GM21723 (cell line): ENCODE measurements around the gene HMGXB4.
A peak's percentile ranks its signal among the peaks of the same experiment; 100 is the strongest.

Experiments used
- ATAC-seq: cut with Tn5 transposase; IDR thresholded peaks from one replicate; pipeline ENCODE4 v1.9.1; 2021; ENCODE audit warnings: mild to moderate bottlenecking, moderate library complexity; ENCODE audit not compliant: unreplicated experiment

Gene HMGXB4

DNA sequence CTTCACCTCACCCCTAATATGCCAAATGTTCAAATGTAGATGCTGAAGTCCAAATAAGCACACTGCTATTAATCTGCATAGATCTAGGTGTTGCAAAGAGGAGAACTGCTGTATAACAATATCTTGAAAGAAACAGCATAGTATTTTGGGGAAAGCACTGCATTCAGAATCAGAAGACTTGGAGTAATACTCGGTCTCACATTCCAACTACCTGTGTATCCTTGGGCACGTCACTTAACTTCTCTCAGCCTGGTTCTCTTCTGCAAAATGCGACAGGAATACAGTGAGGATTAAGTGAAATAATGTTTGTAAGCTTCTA lies 332 bp upstream of the HMGXB4 start:
- ATAC-seq, result peak; percentile 32

- ATAC-seq, result peak; percentile 6
These were observed 1.1 kb downstream of the HMGXB4 start for GRCh38 chr22:35258191-35258988.

DNA sequence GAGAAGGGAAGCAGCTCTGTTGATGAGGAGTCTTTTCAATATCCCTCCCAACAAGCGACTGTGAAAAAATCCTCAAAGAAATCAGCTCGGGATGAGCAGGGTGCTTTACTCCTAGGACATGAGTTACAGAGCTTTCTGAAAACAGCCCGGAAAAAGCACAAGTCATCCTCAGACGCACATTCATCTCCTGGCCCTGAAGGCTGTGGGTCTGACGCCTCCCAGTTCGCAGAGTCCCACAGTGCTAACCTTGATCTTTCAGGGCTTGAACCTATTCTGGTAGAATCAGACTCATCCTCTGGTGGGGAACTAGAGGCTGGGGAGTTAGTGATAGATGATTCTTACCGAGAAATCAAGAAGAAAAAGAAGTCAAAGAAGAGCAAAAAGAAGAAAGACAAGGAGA lies 7.7 kb downstream of the HMGXB4 start:
- no peak for ATAC-seq

- ATAC-seq, result no peak
These were observed 9.0 kb downstream of the HMGXB4 start for GRCh38 chr22:35266277-35266676.

- ATAC-seq, result no peak
These were observed 12.3 kb downstream of the HMGXB4 start for GRCh38 chr22:35269630-35270029.

- ATAC-seq, result no peak
These were observed 17.0 kb downstream of the HMGXB4 start for GRCh38 chr22:35274154-35274871.

DNA sequence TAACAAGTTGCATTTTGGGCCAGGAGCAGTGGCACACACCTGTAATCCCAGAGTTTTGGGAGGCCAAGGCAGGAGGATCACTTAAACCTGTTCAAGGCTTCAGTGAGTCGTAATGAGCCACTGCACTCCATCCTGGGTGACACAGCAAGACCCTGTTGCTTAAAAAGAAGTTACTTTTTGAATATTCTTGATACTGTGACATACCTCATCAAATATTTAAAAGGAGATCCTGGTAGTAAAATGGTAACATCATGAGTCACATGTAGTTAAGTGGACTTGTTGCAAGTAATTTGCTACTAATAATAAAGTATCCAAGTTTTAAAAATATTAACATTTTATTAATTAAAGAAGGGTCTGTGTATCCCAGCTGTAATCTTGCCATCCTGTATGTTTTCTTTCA lies 18.3 kb downstream of the HMGXB4 start:
- ATAC-seq, result no peak

- no peak for ATAC-seq
These were observed 18.7 kb downstream of the HMGXB4 start for GRCh38 chr22:35276019-35276418.

DNA sequence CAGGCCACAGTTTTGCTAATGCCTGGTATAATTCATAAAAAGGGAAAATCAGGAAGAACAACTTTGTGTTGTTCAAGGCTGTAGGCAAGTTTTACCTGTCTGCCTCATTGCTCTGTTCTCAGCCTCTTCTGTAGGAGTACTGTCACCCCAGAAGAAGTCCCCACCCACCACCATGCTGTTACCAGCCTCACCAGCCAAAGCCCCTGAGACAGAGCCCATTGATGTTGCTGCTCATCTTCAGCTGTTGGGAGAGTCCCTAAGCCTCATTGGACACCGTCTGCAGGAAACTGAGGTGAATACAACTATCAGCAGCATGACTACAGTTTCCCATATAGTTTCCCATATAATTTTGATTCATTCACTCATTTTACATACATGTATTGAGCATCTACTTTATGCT lies 30.8 kb downstream of the HMGXB4 start:
- no peak for ATAC-seq

DNA sequence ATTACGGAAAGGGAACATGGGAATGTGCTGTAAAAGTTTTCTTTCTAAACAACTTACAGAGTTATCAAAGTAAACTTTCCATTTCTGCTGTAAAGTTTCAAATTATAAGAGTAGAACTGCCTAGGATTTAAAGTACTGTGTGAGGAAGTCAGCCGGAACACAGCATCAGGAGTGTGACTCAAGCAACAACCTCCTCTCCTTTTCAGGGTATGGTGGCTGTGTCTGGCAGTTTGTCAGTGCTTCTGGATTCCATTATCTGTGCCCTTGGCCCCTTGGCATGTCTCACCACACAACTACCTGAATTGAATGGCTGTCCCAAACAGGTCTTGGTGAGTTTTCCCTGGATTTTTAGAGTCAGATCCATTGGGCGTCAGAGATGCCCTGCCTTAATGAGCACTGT lies 35.5 kb downstream of the HMGXB4 start:
- no peak for ATAC-seq

DNA sequence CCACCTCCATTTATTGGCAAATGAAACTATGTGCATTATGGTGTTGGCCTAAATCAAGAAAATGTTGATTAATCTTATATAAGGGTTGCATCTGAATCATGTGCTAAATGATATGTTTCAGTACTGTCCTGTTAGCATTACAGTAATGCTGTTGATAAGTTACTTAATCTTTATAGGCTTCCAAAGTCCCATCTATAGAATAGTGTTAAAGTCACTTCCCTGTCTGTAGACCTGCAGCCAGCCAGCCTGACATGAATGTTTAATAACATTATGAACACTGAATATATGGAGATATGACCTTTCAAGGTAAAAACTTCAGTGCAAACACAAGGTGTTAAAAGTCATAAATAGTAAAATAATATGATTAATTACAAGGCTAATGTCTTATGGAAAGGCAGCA lies 38.8 kb downstream of the HMGXB4 start:
- no peak for ATAC-seq

DNA sequence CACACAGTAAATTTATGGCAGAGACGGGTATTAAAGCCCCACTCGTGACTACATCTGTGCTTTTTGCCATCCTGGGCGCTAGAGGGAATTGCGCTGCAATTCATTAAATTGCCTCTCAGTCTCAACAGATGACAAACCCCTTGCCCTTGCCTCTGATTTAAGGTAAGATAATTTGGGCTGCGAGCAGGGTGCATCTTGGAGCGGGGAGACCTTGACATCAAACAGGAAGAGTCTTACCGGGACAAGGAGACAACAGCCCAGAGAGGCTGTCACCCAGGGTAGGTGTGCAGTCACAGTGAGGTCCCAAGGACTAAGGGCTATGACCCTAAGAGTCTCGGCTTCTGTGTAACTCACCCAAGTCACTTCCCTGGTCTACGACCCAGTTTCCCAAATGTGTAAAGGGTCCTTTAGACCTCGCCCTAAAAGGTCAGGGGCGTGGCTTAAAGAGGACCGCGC lies 42.0 kb downstream of the HMGXB4 start:
- ATAC-seq, result peak; percentile 11

- peak; percentile 93 for ATAC-seq
These were observed 42.6 kb downstream of the HMGXB4 start, which contains the start of gene TOM1 for GRCh38 chr22:35299673-35300499. Gene TOM1 (plus strand): TSS chr22:35299894. CDS start chr22:35299929, 35 bp downstream.

GRCh38 chr22:35301372-35301874 lies 44.1 kb downstream of the HMGXB4 start:
- no peak for ATAC-seq

- ATAC-seq, result no peak
These were observed 45.8 kb downstream of the HMGXB4 start for GRCh38 chr22:35303029-35303624.

- ATAC-seq, result no peak
These were observed 48.3 kb downstream of the HMGXB4 start for GRCh38 chr22:35305525-35306070.

- no peak for ATAC-seq
These were observed 49.2 kb downstream of the HMGXB4 start for GRCh38 chr22:35306350-35306967.

- no peak for ATAC-seq
These were observed 50.1 kb downstream of the HMGXB4 start for GRCh38 chr22:35307372-35307771.

- no peak for ATAC-seq
These were observed 50.6 kb downstream of the HMGXB4 start for GRCh38 chr22:35307892-35308291.

DNA sequence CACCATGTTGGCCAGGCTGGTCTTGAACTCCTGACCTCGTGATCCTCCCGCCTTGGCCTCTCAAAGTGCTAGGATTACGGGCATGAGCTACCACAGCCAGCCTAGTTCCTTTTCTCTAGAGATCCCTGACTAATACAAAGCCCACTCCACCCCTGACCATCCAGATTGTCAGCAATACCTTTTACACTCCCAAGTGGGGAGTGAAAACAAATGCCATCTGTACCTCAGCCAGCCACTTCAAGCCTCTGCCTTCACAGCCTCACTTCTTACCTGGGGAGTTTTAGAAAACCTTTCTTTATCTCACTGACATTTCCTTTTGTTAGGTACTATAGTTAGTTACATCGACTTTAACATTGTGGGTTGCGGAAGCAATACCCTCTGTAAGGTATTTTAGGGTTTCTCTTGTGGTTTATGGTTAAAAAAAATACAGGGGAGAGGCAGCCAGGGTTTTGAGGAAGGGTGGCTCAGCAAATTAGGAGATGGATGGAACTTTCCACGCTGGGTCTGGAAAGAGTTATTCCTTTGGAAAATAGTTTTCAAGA lies 51.3 kb downstream of the HMGXB4 start:
- peak; percentile 44 for ATAC-seq
